ENCODE measurements around the gene TUBB3.
"Not testable (repeated sequence)": the region's sequence is repeated elsewhere in the genome, so short reads cannot be mapped to it uniquely, and the experiment has no call there.

Gene TUBB3

GRCh38 chr16:89946515-89946914, 23.4 kb downstream of the TUBB3 start:
- DNase-seq = no peak

GRCh38 chr16:89949121-89949742, 26.1 kb downstream of the TUBB3 start:
- no peak for DNase-seq

- no peak for DNase-seq
These were observed 26.6 kb downstream of the TUBB3 start for GRCh38 chr16:89949756-89950155.

- DNase-seq = no peak
These were observed 28.4 kb downstream of the TUBB3 start for GRCh38 chr16:89951509-89951908.

- DNase-seq = no peak
These were observed 28.9 kb downstream of the TUBB3 start for GRCh38 chr16:89952049-89952448.

GRCh38 chr16:89952551-89952950, 29.4 kb downstream of the TUBB3 start:
- DNase-seq = no peak

GRCh38 chr16:89953671-89954406, 30.7 kb downstream of the TUBB3 start:
- DNase-seq = no peak

GRCh38 chr16:89954462-89954861, 31.3 kb downstream of the TUBB3 start:
- no peak for DNase-seq

GRCh38 chr16:89955001-89955685, 32.0 kb downstream of the TUBB3 start:
- no peak for DNase-seq

- DNase-seq = no peak
These were observed 33.5 kb downstream of the TUBB3 start for GRCh38 chr16:89956505-89957215.

- DNase-seq = no peak
These were observed 34.2 kb downstream of the TUBB3 start for GRCh38 chr16:89957216-89957785.

GRCh38 chr16:89958068-89958467, 34.9 kb downstream of the TUBB3 start:
- peak; percentile 94 for DNase-seq

- no peak for DNase-seq
These were observed 35.5 kb downstream of the TUBB3 start for GRCh38 chr16:89958596-89958995.

GRCh38 chr16:89960966-89961365, 37.8 kb downstream of the TUBB3 start:
- DNase-seq = no peak

GRCh38 chr16:89961920-89962319, 38.8 kb downstream of the TUBB3 start:
- no peak for DNase-seq

GRCh38 chr16:89962754-89963498, 39.8 kb downstream of the TUBB3 start:
- no peak for DNase-seq

GRCh38 chr16:89964201-89964600, 41.1 kb downstream of the TUBB3 start:
- no peak for DNase-seq

GRCh38 chr16:89965447-89966225, 42.5 kb downstream of the TUBB3 start:
- DNase-seq = no peak

GRCh38 chr16:89966756-89967155, 43.6 kb downstream of the TUBB3 start:
- no peak for DNase-seq

- DNase-seq = not testable (repeated sequence)
These were observed 44.3 kb downstream of the TUBB3 start for GRCh38 chr16:89967436-89967835.

GRCh38 chr16:89968074-89968473, 44.9 kb downstream of the TUBB3 start:
- not testable (repeated sequence) for DNase-seq
